Neural cell (in vitro differentiated cells): ENCODE data around the gene HSD3B1. TPM values are rescaled to one million over a fixed set of nuclear protein-coding genes. Genes with fewer than 3 reads are reported as not detected.

ENCODE experiments used
- H2AFZ ChIP-seq: fragments of 200-600, 300-800 bp; sonication (generic), shearing (Covaris generic); 2 replicates; pipeline ENCODE4 v1.6.0; 2014; ENCODE audit warnings: low read depth, mild to moderate bottlenecking, antibody characterized with exemption, low read length, moderate library complexity
- H3F3A ChIP-seq: fragments of 200-600 bp; shearing (Covaris generic); 2 replicates; pipeline ENCODE4 v1.6.1; 2016; ENCODE audit warnings: mild to moderate bottlenecking, moderate library complexity, mixed read lengths, antibody characterized with exemption, low read length; ENCODE audit not compliant: insufficient read depth, poor library complexity, severe bottlenecking
- H3K27ac ChIP-seq: fragments of 200-600, 300-800 bp; sonication (generic), shearing (Covaris generic); 2 replicates; pipeline ENCODE4 v1.5.1; 2014; ENCODE audit warnings: mild to moderate bottlenecking, low read length, moderate library complexity
- H3K27me3 ChIP-seq: fragments of 300-800, 200-600 bp; sonication (generic), shearing (Covaris generic); 2 replicates; pipeline ENCODE4 v1.6.0; 2014; ENCODE audit warnings: mild to moderate bottlenecking, low read depth, low read length, moderate library complexity; ENCODE audit not compliant: insufficient read depth
- H3K36me3 ChIP-seq: fragments of 300-800, 200-600 bp; sonication (generic), shearing (Covaris generic); 2 replicates; pipeline ENCODE4 v1.5.1; 2014; ENCODE audit warnings: mild to moderate bottlenecking, antibody characterized with exemption, low read length, moderate library complexity; ENCODE audit not compliant: insufficient read depth
- H3K4me2 ChIP-seq: fragments of 300-800, 200-600 bp; sonication (generic), shearing (Covaris generic); 2 replicates; pipeline ENCODE4 v1.6.0; 2014; ENCODE audit warnings: mild to moderate bottlenecking, low read length
- H3K4me3 ChIP-seq: fragments of 300-800, 200-600 bp; sonication (generic), shearing (Covaris generic); 2 replicates; pipeline ENCODE4 v1.5.1; 2014; ENCODE audit warnings: mild to moderate bottlenecking, low read length, moderate library complexity
- H3K79me2 ChIP-seq: fragments of 200-600 bp; shearing (Covaris generic); replicated peaks from 2 replicates; pipeline ENCODE4 v1.6.0; 2014; ENCODE audit warnings: mild to moderate bottlenecking, low read length, moderate library complexity; ENCODE audit not compliant: insufficient read depth
- H3K9ac ChIP-seq: fragments of 300-800, 200-600 bp; sonication (generic), shearing (Covaris generic); 2 replicates; pipeline ENCODE4 v1.6.1; 2016; ENCODE audit warnings: mild to moderate bottlenecking, low read length, mixed read lengths
- H3K9me2 ChIP-seq: fragments of 200-600 bp; shearing (Covaris generic); 2 replicates; pipeline ENCODE4 v1.6.1; 2016; ENCODE audit warnings: mild to moderate bottlenecking, low read length, mixed read lengths; ENCODE audit not compliant: insufficient read depth
- H3K9me3 ChIP-seq: fragments of 200-600, 300-800 bp; sonication (generic), shearing (Covaris generic); 2 replicates; pipeline ENCODE4 v1.6.1; 2016; ENCODE audit warnings: mild to moderate bottlenecking, mixed run types, low read length, moderate library complexity, mixed read lengths
- H4K20me1 ChIP-seq: fragments of 200-600 bp; shearing (Covaris generic); 2 replicates; pipeline ENCODE4 v1.6.1; 2016; ENCODE audit warnings: mild to moderate bottlenecking, mixed run types; ENCODE audit not compliant: insufficient read depth
- EP300 ChIP-seq: fragments of 450-650 bp; conservative IDR thresholded peaks from 2 replicates; pipeline ENCODE4 v1.6.1; 2014; ENCODE audit warnings: antibody characterized with exemption, mild to moderate bottlenecking, moderate library complexity; ENCODE audit not compliant: poor library complexity, severe bottlenecking
- EZH2 ChIP-seq: fragments of 200-600, 300-800 bp; shearing (Covaris generic), sonication (generic); IDR thresholded peaks from 2 replicates; pipeline ENCODE4 v1.6.1; 2014; ENCODE audit warnings: antibody characterized with exemption, low read length, borderline replicate concordance, mild to moderate bottlenecking; ENCODE audit not compliant: insufficient read depth, poor library complexity, severe bottlenecking
- MXI1 ChIP-seq: fragments of 450-650 bp; conservative IDR thresholded peaks from 2 replicates; pipeline ENCODE4 v1.6.1; 2014; ENCODE audit warnings: antibody characterized with exemption, mild to moderate bottlenecking; ENCODE audit not compliant: poor library complexity, severe bottlenecking
- POLR2AphosphoS5 ChIP-seq: IDR thresholded peaks from 2 replicates; pipeline ENCODE4 v1.6.1; 2012
- RAD21 ChIP-seq: fragments of 450-650 bp; conservative IDR thresholded peaks from 2 replicates; pipeline ENCODE4 v1.6.1; 2014; ENCODE audit warnings: antibody characterized with exemption, mild to moderate bottlenecking, moderate library complexity
- REST ChIP-seq: IDR thresholded peaks from 2 replicates; pipeline ENCODE4 v1.6.1; 2012; ENCODE audit warnings: borderline replicate concordance
- SMC3 ChIP-seq: fragments of 450-650 bp; conservative IDR thresholded peaks from 2 replicates; pipeline ENCODE4 v1.6.1; 2014; ENCODE audit warnings: antibody characterized with exemption, mild to moderate bottlenecking, moderate library complexity; ENCODE audit not compliant: poor library complexity
- TAF1 ChIP-seq: IDR thresholded peaks from 2 replicates; pipeline ENCODE4 v1.6.1; 2012; ENCODE audit warnings: low read depth
- polyA plus RNA-seq: library from polyadenylated mRNA; depleted of rRNA; stranded (reverse); fragments of >200 nt; gene quantifications from 2 replicates; pipeline ENCODE4 v1.2.3, GENCODE V29; 2014
- TF ChIP-seq, protein P1 (sequence below): fragments of 450-650 bp; IDR thresholded peaks from 2 replicates; pipeline ENCODE4 v1.5.1; 2014; ENCODE audit warnings: antibody characterized with exemption, mild to moderate bottlenecking, moderate library complexity; ENCODE audit not compliant: poor library complexity, severe bottlenecking

The HSD3B1 gene
- polyA plus RNA-seq, 1 donor from 2014 or later: not detected

- no peaks in the 10 kb centered on the region for H3F3A ChIP-seq
- no peak overlapping the region for H3K9ac ChIP-seq
- no peak overlapping the region for H3K4me2 ChIP-seq
- no peaks in the 10 kb centered on the region for H3K36me3 ChIP-seq
- H3K4me3 ChIP-seq: no peak overlapping the region
- H3K27ac ChIP-seq: no peak overlapping the region
- H3K9me2 ChIP-seq: no peaks in the 10 kb centered on the region
- no peaks in the 10 kb centered on the region for H4K20me1 ChIP-seq
- H3K9me3 ChIP-seq: no peaks in the 10 kb centered on the region
- H3K79me2 ChIP-seq: no peaks in the 10 kb centered on the region
- TF ChIP-seq RAD21: no peak
- TF ChIP-seq EZH2: no peak
- no peak for TF ChIP-seq TAF1
- TF ChIP-seq POLR2AphosphoS5: no peak
- no peak for TF ChIP-seq MXI1
- TF ChIP-seq EP300: no peak
- no peak for TF ChIP-seq REST
- TF ChIP-seq, protein P1, sequence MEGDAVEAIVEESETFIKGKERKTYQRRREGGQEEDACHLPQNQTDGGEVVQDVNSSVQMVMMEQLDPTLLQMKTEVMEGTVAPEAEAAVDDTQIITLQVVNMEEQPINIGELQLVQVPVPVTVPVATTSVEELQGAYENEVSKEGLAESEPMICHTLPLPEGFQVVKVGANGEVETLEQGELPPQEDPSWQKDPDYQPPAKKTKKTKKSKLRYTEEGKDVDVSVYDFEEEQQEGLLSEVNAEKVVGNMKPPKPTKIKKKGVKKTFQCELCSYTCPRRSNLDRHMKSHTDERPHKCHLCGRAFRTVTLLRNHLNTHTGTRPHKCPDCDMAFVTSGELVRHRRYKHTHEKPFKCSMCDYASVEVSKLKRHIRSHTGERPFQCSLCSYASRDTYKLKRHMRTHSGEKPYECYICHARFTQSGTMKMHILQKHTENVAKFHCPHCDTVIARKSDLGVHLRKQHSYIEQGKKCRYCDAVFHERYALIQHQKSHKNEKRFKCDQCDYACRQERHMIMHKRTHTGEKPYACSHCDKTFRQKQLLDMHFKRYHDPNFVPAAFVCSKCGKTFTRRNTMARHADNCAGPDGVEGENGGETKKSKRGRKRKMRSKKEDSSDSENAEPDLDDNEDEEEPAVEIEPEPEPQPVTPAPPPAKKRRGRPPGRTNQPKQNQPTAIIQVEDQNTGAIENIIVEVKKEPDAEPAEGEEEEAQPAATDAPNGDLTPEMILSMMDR: no peak
- no peak for TF ChIP-seq SMC3
- H3K27me3 ChIP-seq: no peaks in the 10 kb centered on the region
- H2AFZ ChIP-seq: no peak overlapping the region
These were observed 34.2 kb upstream of the HSD3B1 start for GRCh38 chr1:119472819-119473175.

DNA sequence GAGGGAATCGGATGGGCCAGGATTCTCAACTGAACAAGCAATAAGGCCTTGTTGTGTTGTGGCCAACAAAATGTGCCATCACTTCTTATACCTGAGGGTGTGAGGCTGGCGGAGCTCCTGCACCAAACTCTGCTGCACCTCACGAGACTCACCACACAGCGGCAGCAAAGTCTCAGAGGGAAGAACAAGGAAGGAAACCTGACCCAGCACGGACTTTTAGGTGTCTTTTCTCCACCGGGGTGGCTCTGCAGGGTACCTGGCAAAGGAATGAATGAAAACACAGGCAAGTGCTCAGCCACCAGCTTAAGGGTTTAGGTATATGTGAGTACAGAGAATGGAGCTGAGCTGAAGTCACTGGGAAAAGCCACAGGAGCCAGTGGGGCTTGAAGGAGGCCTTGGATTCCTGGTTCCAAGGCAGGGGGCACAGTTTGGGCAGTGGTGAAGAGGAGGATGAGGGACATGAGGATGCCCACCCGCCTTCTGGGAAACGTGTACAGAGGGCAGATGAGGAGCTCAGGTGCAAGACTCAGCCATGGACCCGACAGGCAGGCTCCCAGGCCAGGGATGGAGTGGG is 31.1 kb upstream of the HSD3B1 start:
- Histone ChIP-seq H3K27me3 (no peaks in the 10 kb centered on the region), H3K27ac (no peak overlapping the region), H3K4me3 (no peak overlapping the region), H3F3A (no peaks in the 10 kb centered on the region), H3K9me3 (no peaks in the 10 kb centered on the region), H4K20me1 (no peaks in the 10 kb centered on the region), H3K9me2 (no peaks in the 10 kb centered on the region), H3K36me3 (no peaks in the 10 kb centered on the region), H3K4me2 (no peak overlapping the region), H3K79me2 (no peaks in the 10 kb centered on the region), H3K9ac (no peak overlapping the region), H2AFZ (no peak overlapping the region)
- no peak for TF ChIP-seq EP300
- TF ChIP-seq SMC3: peak; percentile 62
- TF ChIP-seq, protein P1: peak; percentile 64
- no peak for TF ChIP-seq EZH2
- peak; percentile 68 for TF ChIP-seq RAD21
